Heart right ventricle (tissue), 16 donors: ENCODE measurements around the gene SYNM. TPM values are rescaled to one million over a fixed set of nuclear protein-coding genes. Genes with fewer than 3 reads are reported as not detected.

Source experiments
- ATAC-seq, 8 donors: fragments of 200-7000 bp; cut with Tn5 transposase; one replicate each; pipeline ENCODE4 v1.9.1; 2020; ENCODE audit warnings: mild to moderate bottlenecking in 8 of 8, moderate library complexity in 8 of 8, moderate number of reproducible peaks in 1 of 8
- DNase-seq, 2 donors: peaks; one replicate each; pipeline ENCODE4 v3.0.0-alpha.2; 2020
- H3K27ac ChIP-seq, 10 donors: fragments of 200-600 bp; sonication (generic) in 2 of 10; one replicate each; pipeline versions ENCODE4 v1.5.0 to v1.8.0; 2020 to 2022; ENCODE audit warnings: mild to moderate bottlenecking in 3 of 10
- H3K27me3 ChIP-seq, 7 donors: fragments of 200-600 bp; one replicate each; pipeline ENCODE4 v1.8.0; 2021 to 2022; ENCODE audit warnings: mild to moderate bottlenecking in 2 of 7
- H3K36me3 ChIP-seq, 9 donors: fragments of 200-600 bp; sonication (generic) in 1 of 9; one replicate each; pipeline versions ENCODE4 v1.5.0 to v1.8.0; 2020 to 2022; ENCODE audit warnings: mild to moderate bottlenecking in 2 of 9
- H3K4me1 ChIP-seq, 9 donors: fragments of 200-600 bp; sonication (generic) in 1 of 9; one replicate each; pipeline versions ENCODE4 v1.5.0 to v1.8.0; 2020 to 2022; ENCODE audit warnings: mild to moderate bottlenecking in 4 of 9
- H3K4me3 ChIP-seq, 10 donors: fragments of 200-600 bp; sonication (generic) in 2 of 10; one replicate each; pipeline versions ENCODE4 v1.5.0 to v1.8.0; 2020 to 2022; ENCODE audit warnings: mild to moderate bottlenecking in 7 of 10, moderate library complexity in 2 of 10
- H3K9me3 ChIP-seq, 11 donors: fragments of 200-600 bp in 10 of 11; sonication (generic) in 2 of 11; one replicate each; pipeline versions ENCODE4 v1.5.0 to v1.8.0; 2013 to 2022; ENCODE audit warnings: mild to moderate bottlenecking in 2 of 11, control low read depth in 1 of 11, moderate library complexity in 1 of 11
- CTCF ChIP-seq, 9 donors: fragments of 200-600 bp; sonication (generic) in 2 of 9; IDR thresholded peaks; one replicate each; pipeline versions ENCODE4 v1.5.0 to v1.8.0; 2021 to 2022; ENCODE audit warnings: antibody characterized with exemption in 9 of 9, mild to moderate bottlenecking in 5 of 9, moderate library complexity in 1 of 9
- WGBS, 2 donors: extraction: QIAGEN DNeasy Blood & Tissue Kit; methylation state at CpG; one replicate each; pipeline ENCODE4 v1.1.7; 2013; ENCODE audit warnings: inconsistent platforms in 1 of 2; 5-methylcytosine and 5-hydroxymethylcytosine counted together
- intact Hi-C, 10 donors: fragments of 100-400 bp; cut with DNase I; formaldehyde crosslinking; loops; one replicate each; pipeline versions ENCODE4 v1.11.1 to v1.14.2; 2022
- polyA plus RNA-seq, 2 donors: library from polyadenylated mRNA; stranded (reverse); fragments of 200-250 nt; gene quantifications; one replicate each; pipeline ENCODE4 v1.2.3, GENCODE V29; 2013
- total RNA-seq, 10 donors: library from RNA; stranded (reverse); fragmentation: NEBNext Ultra II Directional in 3 of 10; extraction: Animal tissue kit (Norgen Biotek cat#: 25700) in 3 of 10; gene quantifications; one replicate each; pipeline versions ENCODE4 v1.2.1 to v1.2.4, GENCODE V29; 2021 to 2023
- donor health status: Arrhythmogenic right ventricular cardiomyopathy.
- donor health status: ischemic (EF 13 %, LVEDD 7.1; RV severe dilation, severe dysfunction).
- donor health status: healthy with polysubstance abuse.
- donor health status: DM: no; HTN: yes; CAD: no.
- donor health status: DM: no; HTN: no; CAD: no.
- donor health status: ischemic (EF 25% LVEDD 6.9; RV normal size, moderate dysfunction).
- donor health status: ischemic (EF 25% LVEDD 5.7; RV mildly dilated, moderate dysfunction).
- donor health status: healthy.
- donor health status: DM: yes; HTN: yes; CAD: no.
- donor health status: Ischemic cardiomyopathy.
- donor health status: ischemic (EF 35%, LVEDD 5.7; RV mildly dilated, moderate dysfunction).
- donor health status: nonischemic (EF 11% LVEDD 7.7; RV severe dilation, severe dysfunction).
- donor health status: DM: yes; HTN: yes; CAD: no.
- donor health status: PGD.
- donor health status: ischemic (EF 29% LVEDD 5.4; RV normal size, mild dysfunction).
- donor health status: nonischemic (EF 23%, LVEDD 6.1; RV moderate dilation, normal function).

The SYNM gene
- total and polyA plus RNA-seq, 12 donors, result 59.4 to 456 (median 350) TPM

- Histone ChIP-seq H3K27ac (no peak overlapping the region), H3K4me1 (peaks cover 24 to 62% (median 36%) of the 10 kb centered on the region in 9 donors), H3K36me3 (peaks cover 0 to 73% (median 24%) of the 10 kb centered on the region in 9 donors), H3K4me3 (no peak overlapping the region), H3K27me3 (no peaks in the 10 kb centered on the region), H3K9me3 (no peaks in the 10 kb centered on the region)
- 89 to 94% methylated on average over 6 of the region's 6 CpGs for WGBS, 2 donors
- no peak for DNase-seq
- no peak for ATAC-seq
- intact Hi-C loops, result loop anchor here in 1 of 10 donors (10.0 kb wide), 1 partner anchor 46 kb away; no protein-coding TSS in a partner anchor
- no peak for TF ChIP-seq CTCF (IDR thresholded peaks at IDR 0.05)
Measured at GRCh38 chr15:99128411-99128810, 23.5 kb downstream of the SYNM start.

GRCh38 chr15:99129644-99130043, 24.8 kb downstream of the SYNM start:
- peaks cover 15 to 62% (median 34%) of the 10 kb centered on the region in 9 donors for H3K4me1 ChIP-seq
- 88 to 91% methylated on average over 16 of the region's 16 CpGs for WGBS, 2 donors
- no peaks in the 10 kb centered on the region for H3K9me3 ChIP-seq
- H3K27me3 ChIP-seq, result no peaks in the 10 kb centered on the region
- H3K27ac ChIP-seq, result no peak overlapping the region
- ATAC-seq (no peak), DNase-seq (no peak)
- no peak for TF ChIP-seq CTCF (IDR thresholded peaks at IDR 0.05)
- H3K36me3 ChIP-seq, result peaks cover 0 to 83% (median 24%) of the 10 kb centered on the region in 9 donors
- intact Hi-C loops, result loop anchor here in 1 of 10 donors (10.0 kb wide), 1 partner anchor 45 kb away; no protein-coding TSS in a partner anchor
- no peak overlapping the region for H3K4me3 ChIP-seq

GRCh38 chr15:99130314-99130713, 25.4 kb downstream of the SYNM start:
- intact Hi-C loops, result no loop called here
- WGBS, 2 donors, result 58 to 59% methylated on average over 13 of the region's 13 CpGs
- no peak for DNase-seq

GRCh38 chr15:99130765-99131440, 26.0 kb downstream of the SYNM start:
- peaks cover 3 to 62% (median 29%) of the 10 kb centered on the region in 9 donors for H3K4me1 ChIP-seq
- 90 to 91% methylated on average over 30 of the region's 30 CpGs for WGBS, 2 donors
- H3K27ac ChIP-seq, result peak overlapping the region in 3 of 10 donors; percentile 6 to 26 (median 14)
- intact Hi-C loops, result no loop called here
- H3K4me3 ChIP-seq, result no peak overlapping the region
- peaks cover 0 to 94% (median 22%) of the 10 kb centered on the region in 9 donors for H3K36me3 ChIP-seq
- H3K27me3 ChIP-seq, result no peaks in the 10 kb centered on the region
- ATAC-seq, result peak in 1 of 8 donors; percentile 4
- DNase-seq, result no peak
- H3K9me3 ChIP-seq, result no peaks in the 10 kb centered on the region
- no peak for TF ChIP-seq CTCF (IDR thresholded peaks at IDR 0.05)

More at GRCh38 chr15:99130314-99130713, 25.4 kb downstream of the SYNM start:
- peaks cover 8 to 62% (median 34%) of the 10 kb centered on the region in 9 donors for H3K4me1 ChIP-seq
- peak in 1 of 8 donors; percentile 3 for ATAC-seq
- no peak for TF ChIP-seq CTCF (IDR thresholded peaks at IDR 0.05)
- no peaks in the 10 kb centered on the region for H3K27me3 ChIP-seq
- H3K4me3 ChIP-seq, result no peak overlapping the region
- H3K9me3 ChIP-seq, result no peaks in the 10 kb centered on the region
- peaks cover 0 to 90% (median 24%) of the 10 kb centered on the region in 9 donors for H3K36me3 ChIP-seq
- peak overlapping the region in 2 of 10 donors; percentile 14 to 26 for H3K27ac ChIP-seq
